ACC112 (cell line): ENCODE measurements around the gene NHSL1.

ENCODE experiments used
- H2AFZ ChIP-seq: fragments of 200-600 bp; sonication (generic); one replicate; pipeline ENCODE4 v1.6.0; 2017; ENCODE audit warnings: antibody characterized with exemption, low read length; ENCODE audit not compliant: unreplicated experiment
- H3K27ac ChIP-seq: fragments of 200-600 bp; sonication (generic); 2 replicates; pipeline ENCODE4 v1.5.1; 2014; ENCODE audit warnings: low read depth, mild to moderate bottlenecking, antibody characterized with exemption, low read length, moderate library complexity
- H3K27me3 ChIP-seq: fragments of 200-600 bp; sonication (generic); 2 replicates; pipeline ENCODE4 v1.6.1; 2014; ENCODE audit warnings: mild to moderate bottlenecking, antibody characterized with exemption, low read length, moderate library complexity, mixed read lengths; ENCODE audit not compliant: insufficient read depth
- H3K36me3 ChIP-seq: fragments of 200-600 bp; sonication (generic); 2 replicates; pipeline ENCODE4 v1.6.1; 2016; ENCODE audit warnings: mild to moderate bottlenecking, antibody characterized with exemption, low read length, moderate library complexity, mixed read lengths; ENCODE audit not compliant: insufficient read depth
- H3K4me1 ChIP-seq: fragments of 200-600 bp; sonication (generic); one replicate; pipeline ENCODE4 v1.6.1; 2016; ENCODE audit warnings: low read length, mixed read lengths; ENCODE audit not compliant: insufficient read depth, unreplicated experiment, control insufficient read depth
- H3K4me3 ChIP-seq: fragments of 200-600 bp; sonication (generic); 2 replicates; pipeline ENCODE4 v1.5.1; 2014; ENCODE audit warnings: mild to moderate bottlenecking, low read depth, low read length
- H3K79me2 ChIP-seq: fragments of 200-600 bp; sonication (generic); one replicate; pipeline ENCODE4 v1.6.0; 2016; ENCODE audit warnings: low read length; ENCODE audit not compliant: control insufficient read depth, unreplicated experiment, insufficient read depth

NHSL1 gene

DNA sequence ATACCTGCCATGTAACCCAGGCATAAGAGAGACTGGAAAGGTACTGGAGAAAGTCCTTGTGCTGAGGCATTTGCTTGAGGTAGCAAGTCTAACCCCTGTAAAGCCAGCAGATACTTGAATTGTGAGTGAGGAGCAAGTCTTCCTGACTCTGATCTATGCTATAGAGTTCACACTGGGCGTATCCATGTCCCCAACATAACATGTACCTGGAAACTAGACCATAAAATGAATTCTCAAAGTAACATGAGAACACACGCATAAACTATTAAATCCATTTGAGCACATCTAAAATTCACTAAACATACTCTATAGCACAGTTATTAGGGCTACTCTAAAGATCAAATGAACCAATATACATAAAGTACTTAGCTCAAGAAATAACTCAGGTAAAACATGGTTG is 2.0 kb downstream of the NHSL1 start:
- Histone ChIP-seq H3K27me3 (no peaks in the 10 kb centered on the region), H3K36me3 (0 out of 2 replicates have a peak, but pooled peaks cover 3% of the 10 kb centered on the region), H2AFZ (no peak overlapping the region), H3K27ac (no peak overlapping the region), H3K4me1 (peaks cover 14% of the 10 kb centered on the region), H3K4me3 (no peak overlapping the region), H3K79me2 (peaks cover 20% of the 10 kb centered on the region)

DNA sequence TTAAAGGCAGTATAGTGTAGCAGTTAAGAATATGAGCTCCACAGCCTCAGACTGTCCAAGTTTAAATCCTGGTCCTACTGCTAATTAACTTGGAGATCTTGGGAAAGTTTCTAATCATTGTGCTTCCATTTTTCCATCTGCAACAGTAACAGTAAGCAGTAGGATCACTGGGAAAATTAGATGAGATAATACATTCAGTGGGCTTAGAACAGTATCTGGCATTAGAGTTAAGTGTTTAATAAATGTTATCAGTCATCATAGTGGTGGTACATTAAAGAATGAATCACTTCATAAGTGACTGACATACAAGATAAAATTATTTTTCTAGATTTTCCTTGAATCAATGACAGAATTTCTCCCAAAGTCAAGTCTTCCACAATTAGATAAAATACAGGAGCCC is 5.0 kb downstream of the NHSL1 start:
- H3K79me2 ChIP-seq = peaks cover 14% of the 10 kb centered on the region

DNA sequence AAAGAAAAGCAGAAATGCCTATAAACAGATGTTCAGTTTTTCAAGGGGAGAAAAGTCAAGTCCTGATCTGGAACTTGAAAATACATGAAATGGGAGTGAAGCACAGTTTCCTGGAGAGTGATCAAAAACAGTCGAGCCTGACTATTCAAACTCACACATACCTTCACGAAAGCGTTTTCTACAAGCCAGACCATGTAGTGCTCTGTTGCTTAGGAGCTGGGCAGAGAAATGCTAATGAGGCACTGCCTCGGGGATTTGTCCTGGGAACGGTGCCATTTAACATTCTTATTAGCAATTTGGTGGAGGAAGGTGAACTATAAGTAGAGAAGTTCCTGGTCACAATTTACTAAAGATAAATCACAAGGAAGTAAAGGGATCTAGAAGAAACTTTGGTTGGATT is 5.9 kb downstream of the NHSL1 start:
- H3K4me3 ChIP-seq = peak overlapping the region; percentile 9; the same call in 1 of the 2 replicates
- no peak overlapping the region for H3K27ac ChIP-seq
- no peak overlapping the region for H2AFZ ChIP-seq
- H3K36me3 ChIP-seq = 0 out of 2 replicates have a peak, but pooled peaks cover 3% of the 10 kb centered on the region
- peaks cover 14% of the 10 kb centered on the region for H3K4me1 ChIP-seq
- H3K27me3 ChIP-seq = no peaks in the 10 kb centered on the region
- H3K79me2 ChIP-seq = peaks cover 8% of the 10 kb centered on the region

More for the DNA sequence above, 5.0 kb downstream of the NHSL1 start:
- H3K27ac ChIP-seq = no peak overlapping the region
- H3K36me3 ChIP-seq = 0 out of 2 replicates have a peak, but pooled peaks cover 3% of the 10 kb centered on the region
- peaks cover 14% of the 10 kb centered on the region for H3K4me1 ChIP-seq
- H3K4me3 ChIP-seq = no peak overlapping the region
- H2AFZ ChIP-seq = no peak overlapping the region
- no peaks in the 10 kb centered on the region for H3K27me3 ChIP-seq

DNA sequence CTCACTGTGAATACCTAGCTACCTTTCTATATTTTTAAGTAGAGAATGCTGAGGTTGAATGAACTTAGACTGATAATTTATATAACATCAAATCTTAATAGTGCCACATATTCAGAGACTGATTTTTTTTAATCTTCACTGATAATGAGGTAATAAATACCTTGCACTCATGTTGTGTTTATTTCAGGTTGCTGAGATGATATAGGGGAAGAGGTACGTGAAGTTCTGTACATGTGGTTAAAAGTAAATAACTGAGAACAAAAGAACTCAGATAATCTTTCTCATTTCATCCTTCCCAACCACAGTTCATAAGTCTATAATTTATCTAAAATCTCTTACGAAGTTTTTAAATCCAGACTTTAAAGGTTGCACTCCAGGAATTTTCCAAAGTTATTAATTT is 6.4 kb downstream of the NHSL1 start:
- Histone ChIP-seq H3K36me3 (0 out of 2 replicates have a peak, but pooled peaks cover 3% of the 10 kb centered on the region), H2AFZ (no peak overlapping the region), H3K27ac (no peak overlapping the region), H3K27me3 (no peaks in the 10 kb centered on the region), H3K79me2 (peaks cover 6% of the 10 kb centered on the region), H3K4me3 (no peak overlapping the region), H3K4me1 (peaks cover 14% of the 10 kb centered on the region)

DNA sequence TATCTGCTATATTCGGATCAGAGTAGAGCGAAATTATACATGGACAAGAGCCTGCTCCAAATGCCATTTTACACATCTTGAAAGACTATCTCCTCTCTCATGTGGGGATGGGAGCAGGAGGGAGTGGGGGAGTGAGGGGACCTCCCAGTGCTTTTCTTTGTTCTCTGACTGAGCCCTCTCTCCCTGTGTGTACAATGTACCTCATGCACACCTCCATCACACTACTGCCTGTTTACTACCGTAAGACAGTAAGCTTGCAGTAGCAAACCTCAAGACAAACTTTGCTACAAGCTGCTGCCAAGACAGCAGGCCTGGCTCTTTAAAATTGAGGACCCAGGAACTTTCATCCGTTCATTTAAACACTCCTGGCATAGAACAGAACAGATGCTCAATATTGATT is 7.2 kb downstream of the NHSL1 start:
- peaks cover 14% of the 10 kb centered on the region for H3K4me1 ChIP-seq
- H2AFZ ChIP-seq = no peak overlapping the region
- H3K27me3 ChIP-seq = no peaks in the 10 kb centered on the region
- no peak overlapping the region for H3K4me3 ChIP-seq
- H3K36me3 ChIP-seq = 0 out of 2 replicates have a peak, but pooled peaks cover 7% of the 10 kb centered on the region
- H3K79me2 ChIP-seq = peaks cover 1% of the 10 kb centered on the region
- no peak overlapping the region for H3K27ac ChIP-seq

DNA sequence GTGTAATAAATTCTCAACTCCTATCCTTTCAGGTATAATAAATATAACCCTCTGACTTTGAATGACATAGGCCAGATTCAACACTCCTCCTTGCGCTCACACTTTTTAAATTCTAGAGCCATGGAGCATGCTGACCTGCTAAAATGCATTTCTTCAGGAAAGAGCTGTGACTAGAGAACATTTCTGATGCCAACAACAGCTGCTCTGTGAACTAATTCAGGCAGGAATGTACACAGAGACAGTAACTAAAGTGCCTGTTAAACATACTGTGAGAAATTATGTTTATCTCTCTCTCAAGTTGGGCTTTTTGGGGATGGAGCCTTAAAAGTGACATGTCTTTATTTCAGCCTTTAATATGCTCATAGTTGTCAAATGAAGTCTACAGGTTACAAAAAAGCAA is 8.3 kb downstream of the NHSL1 start:
- H3K36me3 ChIP-seq = 0 out of 2 replicates have a peak, but pooled peaks cover 7% of the 10 kb centered on the region
- H3K79me2 ChIP-seq = peaks cover 9% of the 10 kb centered on the region
- no peak overlapping the region for H3K27ac ChIP-seq
- no peak overlapping the region for H3K4me3 ChIP-seq
- H3K4me1 ChIP-seq = peaks cover 14% of the 10 kb centered on the region
- H2AFZ ChIP-seq = no peak overlapping the region
- H3K27me3 ChIP-seq = no peaks in the 10 kb centered on the region

DNA sequence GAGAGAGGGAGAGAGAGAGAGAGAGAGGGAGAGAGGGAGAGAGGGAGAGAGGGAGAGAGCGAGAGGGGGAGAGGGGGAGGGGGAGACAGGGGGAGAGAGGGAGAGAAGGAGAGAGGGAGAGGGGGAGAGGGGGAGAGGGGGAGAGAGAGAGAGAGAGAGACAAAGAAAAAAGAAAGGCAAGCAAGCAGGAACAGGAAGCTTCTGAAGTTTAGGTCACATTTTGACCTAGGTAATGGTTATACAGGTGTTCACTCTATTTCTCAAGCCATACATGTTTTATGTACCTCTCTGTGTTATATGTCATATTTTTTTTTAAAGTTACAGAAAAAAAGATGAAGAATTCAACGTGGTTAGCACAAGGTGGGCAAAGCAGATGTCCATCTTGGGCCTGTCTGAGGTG is 9.4 kb downstream of the NHSL1 start:
- Histone ChIP-seq H2AFZ (no peak overlapping the region), H3K4me1 (peaks cover 14% of the 10 kb centered on the region), H3K36me3 (0 out of 2 replicates have a peak, but pooled peaks cover 4% of the 10 kb centered on the region), H3K79me2 (peaks cover 10% of the 10 kb centered on the region), H3K27ac (no peak overlapping the region), H3K4me3 (no peak overlapping the region), H3K27me3 (no peaks in the 10 kb centered on the region)

DNA sequence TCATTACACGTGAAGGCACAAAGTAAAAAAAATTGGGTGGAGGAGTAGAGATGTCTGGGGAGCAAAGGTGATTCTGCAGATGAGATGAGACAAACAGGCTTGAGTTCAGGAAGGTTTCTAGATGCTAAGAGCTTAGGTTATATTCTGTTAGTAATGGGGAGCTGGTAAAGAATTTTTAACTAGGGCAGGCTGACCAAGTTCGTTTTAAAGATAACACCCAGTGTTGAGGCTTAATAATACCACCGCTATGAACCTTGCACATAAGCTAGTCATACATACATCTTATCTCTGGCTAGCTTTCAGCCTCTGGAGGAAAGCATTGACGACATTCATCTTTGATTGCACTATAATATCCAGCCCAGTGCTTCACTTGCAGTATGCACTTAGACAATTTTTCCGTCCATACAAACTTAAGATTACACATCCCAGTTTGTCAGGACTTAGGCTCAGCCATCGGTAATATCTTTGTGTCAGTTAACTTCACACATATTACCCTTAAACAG is 12.1 kb downstream of the NHSL1 start:
- H3K27me3 ChIP-seq = no peaks in the 10 kb centered on the region
- H3K27ac ChIP-seq = no peak overlapping the region
- H3K4me1 ChIP-seq = peaks cover 4% of the 10 kb centered on the region
- H3K36me3 ChIP-seq = 0 out of 2 replicates have a peak, but pooled peaks cover 4% of the 10 kb centered on the region
- H3K79me2 ChIP-seq = peaks cover 20% of the 10 kb centered on the region
- H3K4me3 ChIP-seq = no peak overlapping the region
- H2AFZ ChIP-seq = no peak overlapping the region

DNA sequence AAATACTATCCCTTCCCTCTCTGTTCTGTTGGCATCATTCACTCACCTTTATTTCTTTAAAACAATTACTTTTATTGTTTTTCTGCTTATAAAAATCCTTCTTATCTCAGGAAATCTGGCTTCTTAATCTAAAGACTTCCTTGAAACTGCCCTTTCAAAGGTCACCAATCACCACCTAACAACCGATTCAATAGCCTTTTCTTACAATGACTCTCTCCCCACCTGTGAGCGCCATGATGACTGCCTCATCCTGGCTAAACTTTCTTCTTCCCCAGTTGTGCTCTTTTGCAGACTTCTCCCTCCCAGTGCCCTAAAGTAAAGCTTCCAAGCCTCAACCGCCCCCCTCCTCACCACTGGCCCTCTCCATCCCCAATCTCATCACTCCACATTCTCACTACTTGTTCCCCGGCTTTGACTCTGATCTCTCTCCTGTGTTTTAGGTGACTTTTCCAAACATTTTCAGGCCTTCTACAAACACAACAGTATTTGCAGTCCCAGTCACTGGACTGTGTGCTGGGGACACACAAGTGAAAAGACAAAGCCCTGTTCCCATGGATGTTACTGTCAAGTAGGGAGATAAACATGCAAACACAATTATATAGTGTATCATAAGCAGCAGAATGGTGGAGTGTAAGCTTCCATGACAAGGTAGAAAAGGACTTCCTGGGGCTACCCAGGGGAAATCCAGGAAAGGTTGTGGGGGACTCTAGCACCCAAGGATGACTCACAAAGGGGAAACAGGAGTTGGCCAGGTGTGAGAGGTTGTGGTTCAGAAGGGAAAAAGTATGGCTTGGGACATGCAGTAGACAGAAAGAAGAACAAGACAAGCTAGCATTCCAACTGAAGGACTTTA is 12.8 kb downstream of the NHSL1 start:
- Histone ChIP-seq H3K27ac (no peak overlapping the region), H2AFZ (no peak overlapping the region)

DNA sequence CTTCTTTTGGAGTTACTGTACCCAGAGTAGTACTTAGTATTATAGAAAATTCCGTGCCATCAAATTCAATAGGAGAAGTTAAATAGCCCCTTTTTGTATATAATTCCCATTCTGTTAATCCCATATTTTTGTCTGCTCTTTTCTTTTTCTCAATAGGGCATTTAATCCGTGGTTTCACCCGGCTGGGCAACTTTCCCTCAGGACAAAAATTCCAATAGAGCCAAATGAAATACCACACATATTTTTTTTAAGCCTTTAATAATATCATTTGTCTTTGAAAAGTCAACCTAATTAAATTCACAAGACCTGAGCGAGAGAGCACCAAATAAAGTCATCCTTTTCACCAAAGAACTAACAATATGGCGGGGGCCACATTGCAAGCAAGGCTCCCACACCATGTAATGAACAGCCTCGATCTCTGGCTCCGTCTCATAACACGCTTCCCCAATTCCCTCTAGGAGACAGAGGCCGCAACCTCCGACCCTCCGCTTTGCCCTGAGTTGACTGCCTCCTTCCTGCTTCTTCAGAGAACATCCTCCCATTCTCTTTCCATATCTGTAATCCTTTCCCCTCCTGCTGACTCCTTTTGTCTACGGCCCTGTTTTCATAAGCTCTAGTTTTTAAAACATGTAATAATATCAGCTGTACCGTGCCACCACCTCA is 13.6 kb downstream of the NHSL1 start:
- H2AFZ ChIP-seq = no peak overlapping the region
- no peak overlapping the region for H3K27ac ChIP-seq

More for the DNA sequence above, 12.8 kb downstream of the NHSL1 start:
- H3K4me1 ChIP-seq = peaks cover 4% of the 10 kb centered on the region
- H3K4me3 ChIP-seq = no peak overlapping the region
- peaks cover 20% of the 10 kb centered on the region for H3K79me2 ChIP-seq
- H3K36me3 ChIP-seq = 0 out of 2 replicates have a peak, but pooled peaks cover 4% of the 10 kb centered on the region
- no peaks in the 10 kb centered on the region for H3K27me3 ChIP-seq

More for the DNA sequence above, 13.6 kb downstream of the NHSL1 start:
- Histone ChIP-seq H3K4me1 (peaks cover 4% of the 10 kb centered on the region), H3K4me3 (0 out of 2 replicates have a peak overlapping the region, but pooled peaks have one; percentile 61), H3K27me3 (no peaks in the 10 kb centered on the region), H3K79me2 (peaks cover 20% of the 10 kb centered on the region), H3K36me3 (0 out of 2 replicates have a peak, but pooled peaks cover 4% of the 10 kb centered on the region)
